Liver (tissue), 9 donors: ENCODE measurements around the gene IRS1. TPM values are rescaled to one million over a fixed set of nuclear protein-coding genes. Genes with fewer than 3 reads are reported as not detected.
A peak's percentile ranks its signal among the peaks of the same experiment; 100 is the strongest.

ENCODE experiments used
- DNase-seq: peaks from one replicate; pipeline ENCODE4 v3.0.0-alpha.2; 2017; ENCODE audit warnings: low spot score
- H3K27ac ChIP-seq, 2 donors: one replicate each; pipeline ENCODE4 v1.7.0; 2013; ENCODE audit warnings: inconsistent platforms in 2 of 2, low read length in 2 of 2, control low read depth in 1 of 2, low read depth in 1 of 2, mild to moderate bottlenecking in 1 of 2
- H3K27me3 ChIP-seq, 4 donors: one replicate each; pipeline versions ENCODE4 v1.6.1 to v1.7.0; 2013; ENCODE audit warnings: low read length in 3 of 4, inconsistent platforms in 1 of 4, mild to moderate bottlenecking in 1 of 4, moderate library complexity in 1 of 4; ENCODE audit not compliant: control insufficient read depth in 4 of 4, insufficient read depth in 4 of 4
- H3K36me3 ChIP-seq, 4 donors: one replicate each; pipeline versions ENCODE4 v1.6.1 to v1.7.0; 2013; ENCODE audit warnings: low read length in 3 of 4, mild to moderate bottlenecking in 3 of 4, low read depth in 1 of 4, moderate library complexity in 1 of 4; ENCODE audit not compliant: control insufficient read depth in 4 of 4, insufficient read depth in 3 of 4
- H3K4me1 ChIP-seq, 4 donors: one replicate each; pipeline versions ENCODE4 v1.6.1 to v1.7.0; 2013; ENCODE audit warnings: low read length in 3 of 4, mild to moderate bottlenecking in 3 of 4, moderate library complexity in 1 of 4; ENCODE audit not compliant: control insufficient read depth in 4 of 4, insufficient read depth in 4 of 4
- H3K4me3 ChIP-seq, 3 donors: one replicate each; pipeline versions ENCODE4 v1.6.1 to v1.7.0; 2013; ENCODE audit warnings: low read length in 3 of 3, control low read depth in 1 of 3, low read depth in 1 of 3, mild to moderate bottlenecking in 1 of 3
- H3K9ac ChIP-seq, 2 donors: one replicate each; pipeline ENCODE4 v1.7.0; 2013; ENCODE audit warnings: low read length in 2 of 2, mild to moderate bottlenecking in 2 of 2, moderate library complexity in 2 of 2, control low read depth in 1 of 2, low read depth in 1 of 2
- H3K9me3 ChIP-seq, 4 donors: one replicate each; pipeline versions ENCODE4 v1.6.1 to v1.7.0; 2013; ENCODE audit warnings: low read length in 3 of 4; ENCODE audit not compliant: control insufficient read depth in 4 of 4
- EGR1 ChIP-seq, 2 donors: IDR thresholded peaks; 2 replicates each; pipeline ENCODE4 v1.6.1; 2016 to 2018; ENCODE audit warnings: antibody characterized with exemption in 2 of 2, low read depth in 2 of 2
- FOXA1 ChIP-seq: IDR thresholded peaks from 2 replicates; pipeline ENCODE4 v1.6.1; 2016; ENCODE audit warnings: antibody characterized with exemption
- FOXA2 ChIP-seq: IDR thresholded peaks from 2 replicates; pipeline ENCODE4 v1.6.1; 2016; ENCODE audit warnings: antibody characterized with exemption
- GABPA ChIP-seq, 2 donors: IDR thresholded peaks in 1 of 2; conservative IDR thresholded peaks in 1 of 2; 2 replicates each; pipeline ENCODE4 v1.6.1; 2016; ENCODE audit warnings: antibody characterized with exemption in 2 of 2, mild to moderate bottlenecking in 1 of 2, moderate library complexity in 1 of 2
- HNF4A ChIP-seq, 2 donors: conservative IDR thresholded peaks; 2 replicates each; pipeline ENCODE4 v1.6.1; 2016; ENCODE audit warnings: antibody characterized with exemption in 2 of 2, mild to moderate bottlenecking in 2 of 2
- JUND ChIP-seq, 2 donors: IDR thresholded peaks; 2 replicates each; pipeline ENCODE4 v1.6.1; 2016; ENCODE audit warnings: antibody characterized with exemption in 2 of 2
- NR2F2 ChIP-seq: IDR thresholded peaks from 2 replicates; pipeline ENCODE4 v1.6.1; 2016; ENCODE audit warnings: antibody characterized with exemption
- RAD21 ChIP-seq, 2 donors: IDR thresholded peaks; 2 replicates each; pipeline ENCODE4 v1.6.1; 2016; ENCODE audit warnings: antibody characterized with exemption in 2 of 2, mild to moderate bottlenecking in 2 of 2
- RXRA ChIP-seq, 2 donors: IDR thresholded peaks; 2 replicates each; pipeline ENCODE4 v1.6.1; 2017 to 2018; ENCODE audit warnings: antibody characterized with exemption in 2 of 2, mild to moderate bottlenecking in 1 of 2
- SP1 ChIP-seq: IDR thresholded peaks from 2 replicates; pipeline ENCODE4 v1.6.1; 2018; ENCODE audit warnings: antibody characterized with exemption, mild to moderate bottlenecking
- TAF1 ChIP-seq: conservative IDR thresholded peaks from 2 replicates; pipeline ENCODE4 v1.6.1; 2016; ENCODE audit warnings: antibody characterized with exemption, mild to moderate bottlenecking
- YY1 ChIP-seq: IDR thresholded peaks from 2 replicates; pipeline ENCODE4 v1.6.1; 2016; ENCODE audit warnings: antibody characterized with exemption, mild to moderate bottlenecking
- WGBS: extraction: QIAGEN DNeasy Blood & Tissue Kit; methylation state at CpG from one replicate; pipeline ENCODE4 v1.1.7; 2013; 5-methylcytosine and 5-hydroxymethylcytosine counted together
- polyA plus RNA-seq, 2 donors: library from polyadenylated mRNA; stranded (reverse) in 1 of 2; unstranded in 1 of 2; fragments of 200-250 nt in 1 of 2; fragments of >200 nt in 1 of 2; fragmentation: Nextera tagmentation in 1 of 2; extraction: Ambion mirVana in 1 of 2; gene quantifications; one replicate each; pipeline versions ENCODE4 v1.2.1 to v1.2.3, GENCODE V29; 2013 to 2015
- total RNA-seq, 2 donors: library from RNA; depleted of rRNA; stranded (reverse); fragments of >200 nt; gene quantifications; one replicate each; pipeline ENCODE4 v1.2.3, GENCODE V29; 2014
- TF ChIP-seq, protein P1 (sequence below): fragments of 150-350 bp; IDR thresholded peaks from 2 replicates; pipeline ENCODE4 v1.5.1; 2017; ENCODE audit warnings: improper control_type of control experiment, low read depth, low read length; ENCODE audit not compliant: missing input control
- TF ChIP-seq, protein P2 (sequence below): IDR thresholded peaks from 2 replicates; pipeline ENCODE4 v1.6.1; 2016; ENCODE audit warnings: antibody characterized with exemption, mild to moderate bottlenecking
- TF ChIP-seq, protein P3 (sequence below): IDR thresholded peaks from 2 replicates; pipeline ENCODE4 v1.6.1; 2016; ENCODE audit warnings: antibody characterized with exemption
- TF ChIP-seq, protein P4 (sequence below): IDR thresholded peaks from 2 replicates; pipeline ENCODE4 v1.6.1; 2016; ENCODE audit warnings: antibody characterized with exemption
- donor health status: healthy.
- donor health status: healthy.
- donor health status: healthy.
- donor health status: healthy.
- donor health status: healthy.

IRS1 gene
- total and polyA plus RNA-seq, 4 donors: 7.4 to 11.6 (median 8.6) TPM

DNA sequence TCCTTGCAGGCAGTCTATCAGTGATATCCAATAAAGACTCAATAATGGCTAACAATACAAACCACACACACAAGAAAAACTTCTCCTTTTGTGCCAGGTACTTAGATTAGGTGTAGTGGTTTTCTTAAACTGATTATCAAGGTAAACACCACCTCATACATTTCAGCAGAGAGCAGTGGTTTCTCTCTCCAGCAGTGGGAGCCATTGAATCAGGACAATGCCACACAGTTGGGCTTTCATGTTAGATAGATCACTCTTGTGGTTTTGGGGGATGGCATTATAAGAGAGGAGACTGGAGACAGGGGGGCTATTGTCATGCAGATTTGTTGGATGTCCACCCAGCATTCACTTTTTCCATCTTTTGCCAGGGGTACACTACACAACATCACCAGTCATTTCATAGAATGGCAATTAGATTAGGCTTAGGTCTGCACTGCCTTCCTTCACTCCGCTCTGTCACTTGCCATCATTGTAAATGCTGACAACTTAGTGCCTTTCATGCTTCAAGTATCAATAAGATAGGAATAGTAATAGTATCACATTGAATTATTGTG lies 13.6 kb upstream of the IRS1 start:
- Histone ChIP-seq H3K9ac (no peak overlapping the region), H3K9me3 (no peaks in the 10 kb centered on the region), H3K27me3 (no peaks in the 10 kb centered on the region), H3K4me1 (no peaks in the 10 kb centered on the region), H3K27ac (no peak overlapping the region), H3K36me3 (no peaks in the 10 kb centered on the region), H3K4me3 (no peak overlapping the region)
- TF ChIP-seq HNF4A (conservative IDR thresholded peaks at IDR 0.05): no peak
- peak in 1 of 2 donors; percentile 54 for TF ChIP-seq RAD21 (IDR thresholded peaks at IDR 0.05)
- WGBS: 98% methylated on average over 1 of the region's 1 CpG
- no peak for DNase-seq

DNA sequence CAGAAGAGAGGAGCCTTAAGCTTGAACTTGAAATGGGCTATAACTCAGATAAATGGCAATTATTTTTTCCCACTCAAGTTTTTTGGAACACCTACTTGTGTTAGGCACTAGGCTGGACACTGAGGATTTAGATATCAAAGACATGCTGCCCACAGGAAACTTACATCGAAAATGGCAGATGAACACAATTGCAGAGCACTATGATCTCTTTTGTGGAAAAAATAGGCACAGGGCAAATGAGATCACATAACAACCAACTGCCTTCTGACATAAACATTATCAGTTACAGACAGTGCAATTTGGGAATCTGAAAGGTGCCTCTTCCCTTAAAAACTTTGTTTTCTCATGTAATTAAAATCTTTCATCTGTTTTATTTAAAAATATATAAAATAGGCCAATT lies 3.8 kb upstream of the IRS1 start:
- TF ChIP-seq FOXA2 (no peak), GABPA (IDR thresholded peaks at IDR 0.05 in 1 of 2, conservative IDR thresholded peaks at IDR 0.05 in 1 of 2) (no peak), NR2F2 (no peak), YY1 (no peak), SP1 (no peak), RXRA (IDR thresholded peaks at IDR 0.05) (no peak), EGR1 (IDR thresholded peaks at IDR 0.05; ENCODE audit: low read depth in 2 of 2) (no peak), HNF4A (conservative IDR thresholded peaks at IDR 0.05) (no peak), JUND (IDR thresholded peaks at IDR 0.05) (no peak)
- TF ChIP-seq, protein P1, sequence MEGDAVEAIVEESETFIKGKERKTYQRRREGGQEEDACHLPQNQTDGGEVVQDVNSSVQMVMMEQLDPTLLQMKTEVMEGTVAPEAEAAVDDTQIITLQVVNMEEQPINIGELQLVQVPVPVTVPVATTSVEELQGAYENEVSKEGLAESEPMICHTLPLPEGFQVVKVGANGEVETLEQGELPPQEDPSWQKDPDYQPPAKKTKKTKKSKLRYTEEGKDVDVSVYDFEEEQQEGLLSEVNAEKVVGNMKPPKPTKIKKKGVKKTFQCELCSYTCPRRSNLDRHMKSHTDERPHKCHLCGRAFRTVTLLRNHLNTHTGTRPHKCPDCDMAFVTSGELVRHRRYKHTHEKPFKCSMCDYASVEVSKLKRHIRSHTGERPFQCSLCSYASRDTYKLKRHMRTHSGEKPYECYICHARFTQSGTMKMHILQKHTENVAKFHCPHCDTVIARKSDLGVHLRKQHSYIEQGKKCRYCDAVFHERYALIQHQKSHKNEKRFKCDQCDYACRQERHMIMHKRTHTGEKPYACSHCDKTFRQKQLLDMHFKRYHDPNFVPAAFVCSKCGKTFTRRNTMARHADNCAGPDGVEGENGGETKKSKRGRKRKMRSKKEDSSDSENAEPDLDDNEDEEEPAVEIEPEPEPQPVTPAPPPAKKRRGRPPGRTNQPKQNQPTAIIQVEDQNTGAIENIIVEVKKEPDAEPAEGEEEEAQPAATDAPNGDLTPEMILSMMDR: no peak
- TF ChIP-seq, protein P2, sequence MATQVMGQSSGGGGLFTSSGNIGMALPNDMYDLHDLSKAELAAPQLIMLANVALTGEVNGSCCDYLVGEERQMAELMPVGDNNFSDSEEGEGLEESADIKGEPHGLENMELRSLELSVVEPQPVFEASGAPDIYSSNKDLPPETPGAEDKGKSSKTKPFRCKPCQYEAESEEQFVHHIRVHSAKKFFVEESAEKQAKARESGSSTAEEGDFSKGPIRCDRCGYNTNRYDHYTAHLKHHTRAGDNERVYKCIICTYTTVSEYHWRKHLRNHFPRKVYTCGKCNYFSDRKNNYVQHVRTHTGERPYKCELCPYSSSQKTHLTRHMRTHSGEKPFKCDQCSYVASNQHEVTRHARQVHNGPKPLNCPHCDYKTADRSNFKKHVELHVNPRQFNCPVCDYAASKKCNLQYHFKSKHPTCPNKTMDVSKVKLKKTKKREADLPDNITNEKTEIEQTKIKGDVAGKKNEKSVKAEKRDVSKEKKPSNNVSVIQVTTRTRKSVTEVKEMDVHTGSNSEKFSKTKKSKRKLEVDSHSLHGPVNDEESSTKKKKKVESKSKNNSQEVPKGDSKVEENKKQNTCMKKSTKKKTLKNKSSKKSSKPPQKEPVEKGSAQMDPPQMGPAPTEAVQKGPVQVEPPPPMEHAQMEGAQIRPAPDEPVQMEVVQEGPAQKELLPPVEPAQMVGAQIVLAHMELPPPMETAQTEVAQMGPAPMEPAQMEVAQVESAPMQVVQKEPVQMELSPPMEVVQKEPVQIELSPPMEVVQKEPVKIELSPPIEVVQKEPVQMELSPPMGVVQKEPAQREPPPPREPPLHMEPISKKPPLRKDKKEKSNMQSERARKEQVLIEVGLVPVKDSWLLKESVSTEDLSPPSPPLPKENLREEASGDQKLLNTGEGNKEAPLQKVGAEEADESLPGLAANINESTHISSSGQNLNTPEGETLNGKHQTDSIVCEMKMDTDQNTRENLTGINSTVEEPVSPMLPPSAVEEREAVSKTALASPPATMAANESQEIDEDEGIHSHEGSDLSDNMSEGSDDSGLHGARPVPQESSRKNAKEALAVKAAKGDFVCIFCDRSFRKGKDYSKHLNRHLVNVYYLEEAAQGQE: no peak
- no peak for DNase-seq
- Histone ChIP-seq H3K4me1 (peaks cover 0 to 23% (median 14%) of the 10 kb centered on the region in 4 donors), H3K9me3 (no peaks in the 10 kb centered on the region), H3K9ac (no peak overlapping the region), H3K27ac (no peak overlapping the region), H3K4me3 (no peak overlapping the region), H3K36me3 (no peaks in the 10 kb centered on the region), H3K27me3 (no peaks in the 10 kb centered on the region)
- WGBS: 72% methylated on average over 1 of the region's 1 CpG

DNA sequence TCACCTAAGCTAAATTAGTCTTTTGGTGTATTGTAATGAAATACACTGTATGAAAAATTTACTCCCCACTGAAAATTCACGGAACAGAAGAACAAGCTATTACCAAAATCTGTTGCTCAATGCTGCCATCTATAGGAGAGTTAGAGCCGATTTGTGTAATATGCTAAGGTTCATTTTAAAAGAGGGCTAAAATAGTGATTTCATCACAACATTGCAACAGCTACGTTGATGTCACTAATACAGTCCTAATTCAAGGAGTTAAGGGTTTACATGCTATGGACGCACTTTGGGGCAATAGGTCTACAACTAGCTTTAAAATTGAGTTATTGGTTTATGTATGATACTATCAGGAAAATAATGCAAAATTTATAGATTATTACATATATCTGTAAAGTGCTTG lies 3.0 kb upstream of the IRS1 start:
- Histone ChIP-seq H3K27ac (peak overlapping the region in 1 of 2 donors; percentile 99), H3K36me3 (no peaks in the 10 kb centered on the region), H3K4me3 (no peak overlapping the region), H3K9me3 (no peaks in the 10 kb centered on the region), H3K4me1 (peaks cover 0 to 29% (median 19%) of the 10 kb centered on the region in 4 donors), H3K9ac (peak overlapping the region; percentile 31 to 75), H3K27me3 (no peaks in the 10 kb centered on the region)
- DNase-seq: no peak
- under 1% methylated on average over 4 of the region's 4 CpGs for WGBS
- TF ChIP-seq GABPA (IDR thresholded peaks at IDR 0.05 in 1 of 2, conservative IDR thresholded peaks at IDR 0.05 in 1 of 2): no peak
- TF ChIP-seq, protein P3, sequence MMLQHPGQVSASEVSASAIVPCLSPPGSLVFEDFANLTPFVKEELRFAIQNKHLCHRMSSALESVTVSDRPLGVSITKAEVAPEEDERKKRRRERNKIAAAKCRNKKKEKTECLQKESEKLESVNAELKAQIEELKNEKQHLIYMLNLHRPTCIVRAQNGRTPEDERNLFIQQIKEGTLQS: peak; percentile 91
- peak; percentile 50 for TF ChIP-seq FOXA1
- TF ChIP-seq SP1: peak; percentile 66
- TF ChIP-seq FOXA2: no peak
- TF ChIP-seq, protein P4, sequence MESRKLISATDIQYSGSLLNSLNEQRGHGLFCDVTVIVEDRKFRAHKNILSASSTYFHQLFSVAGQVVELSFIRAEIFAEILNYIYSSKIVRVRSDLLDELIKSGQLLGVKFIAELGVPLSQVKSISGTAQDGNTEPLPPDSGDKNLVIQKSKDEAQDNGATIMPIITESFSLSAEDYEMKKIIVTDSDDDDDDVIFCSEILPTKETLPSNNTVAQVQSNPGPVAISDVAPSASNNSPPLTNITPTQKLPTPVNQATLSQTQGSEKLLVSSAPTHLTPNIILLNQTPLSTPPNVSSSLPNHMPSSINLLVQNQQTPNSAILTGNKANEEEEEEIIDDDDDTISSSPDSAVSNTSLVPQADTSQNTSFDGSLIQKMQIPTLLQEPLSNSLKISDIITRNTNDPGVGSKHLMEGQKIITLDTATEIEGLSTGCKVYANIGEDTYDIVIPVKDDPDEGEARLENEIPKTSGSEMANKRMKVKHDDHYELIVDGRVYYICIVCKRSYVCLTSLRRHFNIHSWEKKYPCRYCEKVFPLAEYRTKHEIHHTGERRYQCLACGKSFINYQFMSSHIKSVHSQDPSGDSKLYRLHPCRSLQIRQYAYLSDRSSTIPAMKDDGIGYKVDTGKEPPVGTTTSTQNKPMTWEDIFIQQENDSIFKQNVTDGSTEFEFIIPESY: no peak
- peak; percentile 50 to 67 for TF ChIP-seq RXRA (IDR thresholded peaks at IDR 0.05)
- peak; percentile 72 to 78 for TF ChIP-seq JUND (IDR thresholded peaks at IDR 0.05)
- TF ChIP-seq, protein P2: peak; percentile 56
- no peak for TF ChIP-seq TAF1
